HG02798 (cell line): ENCODE results near the gene PIGK.
A peak's percentile ranks its signal among the peaks of the same experiment; 100 is the strongest.
"Not testable (repeated sequence)": the region's sequence is repeated elsewhere in the genome, so short reads cannot be mapped to it uniquely, and the experiment has no call there.

Experiments
- ATAC-seq: cut with Tn5 transposase; IDR thresholded peaks from one replicate; pipeline ENCODE4 v1.9.1; 2021; ENCODE audit warnings: mild to moderate bottlenecking; ENCODE audit not compliant: unreplicated experiment, poor library complexity

PIGK gene

GRCh38 chr1:77219166-77219887 lies at the start of gene PIGK:
Gene PIGK (minus strand): TSS chr1:77219430. CDS start chr1:77219402, 28 bp downstream.
- ATAC-seq: peak; percentile 96

DNA sequence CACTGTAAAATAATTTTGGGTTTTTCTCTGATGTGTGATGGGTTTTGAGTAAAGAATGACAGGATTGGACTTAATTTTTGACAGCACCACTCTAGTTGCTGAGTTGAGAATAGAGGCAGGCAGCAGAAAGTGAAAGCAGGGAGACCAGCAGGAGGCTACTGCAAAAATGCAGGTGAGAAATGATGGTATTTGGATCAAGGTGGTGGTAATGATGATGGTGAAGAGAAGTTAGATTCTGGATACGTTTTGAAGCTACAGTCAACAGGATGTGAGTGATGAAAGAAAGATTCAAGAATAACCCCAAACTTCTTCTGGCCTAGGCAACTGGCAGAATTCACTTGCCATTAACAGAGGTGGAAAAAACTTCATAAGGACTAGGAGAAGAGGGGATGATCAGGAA lies 47.8 kb upstream of the PIGK start:
- ATAC-seq: no peak

GRCh38 chr1:77265180-77265579 lies 46.0 kb upstream of the PIGK start:
- ATAC-seq: no peak

GRCh38 chr1:77263708-77264107 lies 44.5 kb upstream of the PIGK start:
- ATAC-seq: no peak

GRCh38 chr1:77253211-77253610 lies 34.0 kb upstream of the PIGK start:
- ATAC-seq: no peak

GRCh38 chr1:77250126-77250525 lies 30.9 kb upstream of the PIGK start:
- no peak for ATAC-seq

- ATAC-seq: no peak
Observed at GRCh38 chr1:77245830-77246229, 26.6 kb upstream of the PIGK start.

DNA sequence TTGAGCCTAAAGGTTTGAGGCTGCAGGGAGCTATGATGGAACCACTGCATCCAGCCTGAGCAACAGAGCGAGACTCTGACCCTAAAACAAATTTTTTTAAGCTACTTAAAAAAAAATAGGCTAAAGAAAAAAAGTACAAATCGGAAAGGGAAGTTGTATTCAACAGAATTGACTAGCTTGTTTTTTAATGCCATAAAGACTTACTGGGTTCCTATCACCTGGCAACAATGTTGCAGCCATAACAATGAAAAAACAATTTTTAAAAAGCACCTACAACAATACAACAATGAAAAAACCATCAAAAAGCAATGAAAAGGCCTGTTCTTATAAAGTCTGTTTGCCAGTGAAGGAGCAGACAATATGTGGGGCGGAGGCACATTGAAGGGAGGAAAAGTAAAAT lies 20.1 kb upstream of the PIGK start:
- no peak for ATAC-seq

DNA sequence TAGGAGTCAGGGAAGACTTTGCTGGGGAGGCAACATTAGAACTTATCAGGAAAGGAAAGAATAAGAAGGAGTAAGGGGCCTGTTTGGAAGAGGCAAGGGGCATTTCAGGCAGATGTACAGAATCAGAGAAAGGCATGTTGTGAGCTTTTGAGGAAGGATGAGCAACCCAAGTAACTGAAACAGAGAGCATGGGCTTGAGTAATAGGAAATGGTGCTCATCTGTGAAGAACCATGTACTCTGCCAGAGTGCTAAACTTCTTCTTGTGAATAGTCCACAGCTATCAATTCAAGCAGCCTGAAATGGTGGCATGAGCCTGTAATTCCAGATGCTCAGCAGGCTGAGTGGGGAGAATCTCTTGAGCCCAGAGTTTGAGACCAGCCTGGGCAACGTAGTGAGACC lies 19.2 kb upstream of the PIGK start:
- ATAC-seq: no peak

- no peak for ATAC-seq
Observed at GRCh38 chr1:77234943-77235342, 15.7 kb upstream of the PIGK start.

DNA sequence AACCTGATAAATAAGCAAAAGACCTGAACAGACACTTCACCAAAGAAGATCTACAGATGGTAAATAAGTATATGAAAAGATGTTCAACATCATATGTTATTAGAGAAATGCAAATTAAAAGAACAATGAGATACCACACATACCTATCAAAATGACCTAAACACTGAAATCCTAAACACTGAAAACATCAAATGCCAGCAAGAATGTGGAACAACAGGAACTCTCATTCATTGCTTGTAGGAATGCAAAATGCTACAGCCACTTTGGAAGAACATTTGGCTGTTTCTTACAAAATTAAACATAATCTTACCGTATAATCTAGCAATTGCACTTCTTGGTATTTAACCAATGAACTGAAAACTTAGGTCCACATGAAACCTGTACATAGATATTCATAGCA lies 14.9 kb upstream of the PIGK start:
- no peak for ATAC-seq

DNA sequence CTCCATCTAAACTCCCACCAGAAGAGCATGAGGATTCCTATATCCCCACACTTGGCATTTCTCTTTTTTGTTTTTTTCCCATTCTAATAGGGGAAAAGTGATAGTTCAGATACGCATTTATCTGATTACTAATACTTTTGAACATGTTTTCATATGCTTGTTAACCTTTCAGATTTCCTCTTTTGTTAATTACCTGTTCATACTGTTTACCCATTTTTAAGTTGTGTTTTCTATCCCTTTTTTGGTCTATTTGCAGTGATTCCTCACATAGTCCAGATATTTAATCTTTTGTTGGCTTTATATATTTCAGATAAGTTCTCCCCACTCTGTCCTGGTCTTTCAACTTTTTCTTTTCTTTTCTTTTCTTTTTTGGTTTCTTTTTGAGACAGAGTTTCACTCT lies 13.6 kb upstream of the PIGK start:
- no peak for ATAC-seq

DNA sequence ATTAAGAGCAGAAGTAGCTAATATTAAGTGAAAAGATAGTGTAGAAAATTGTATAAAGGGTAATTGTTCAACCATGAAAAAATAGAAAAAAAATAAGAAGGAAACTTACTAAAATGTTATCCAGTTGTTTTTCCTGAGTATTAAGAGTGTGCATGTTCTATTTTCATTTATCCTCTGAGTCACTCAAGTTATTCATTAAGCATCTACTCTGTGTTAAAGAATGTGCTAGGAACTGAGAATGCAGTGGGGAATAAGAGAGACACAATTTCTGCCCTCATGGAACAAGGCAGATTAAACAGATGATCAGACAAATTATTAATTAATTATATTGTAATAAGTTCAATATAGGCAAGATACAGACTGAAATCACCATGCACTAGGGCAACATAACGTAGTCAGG lies 10.8 kb upstream of the PIGK start:
- ATAC-seq: no peak

GRCh38 chr1:77228836-77229235 lies 9.6 kb upstream of the PIGK start:
- no peak for ATAC-seq

DNA sequence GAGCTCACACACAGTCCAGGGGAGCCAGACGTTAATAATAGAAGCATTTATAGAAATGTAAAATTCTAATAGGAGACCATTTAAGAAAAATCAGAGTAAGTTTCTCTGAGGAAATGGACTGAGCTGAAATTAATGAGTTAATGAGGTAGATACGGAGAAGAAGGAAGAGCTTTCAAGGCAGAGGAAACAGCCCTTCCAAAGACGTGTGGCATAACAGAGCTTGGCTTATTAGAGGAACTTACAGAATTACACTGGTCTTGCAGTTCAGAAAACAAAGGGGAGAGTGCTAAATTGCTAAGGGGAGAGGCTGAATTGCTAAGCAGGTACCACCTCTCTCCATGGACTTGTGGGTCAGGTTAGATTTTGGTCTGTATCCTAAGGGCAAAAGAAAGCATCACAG lies 8.2 kb upstream of the PIGK start:
- no peak for ATAC-seq

DNA sequence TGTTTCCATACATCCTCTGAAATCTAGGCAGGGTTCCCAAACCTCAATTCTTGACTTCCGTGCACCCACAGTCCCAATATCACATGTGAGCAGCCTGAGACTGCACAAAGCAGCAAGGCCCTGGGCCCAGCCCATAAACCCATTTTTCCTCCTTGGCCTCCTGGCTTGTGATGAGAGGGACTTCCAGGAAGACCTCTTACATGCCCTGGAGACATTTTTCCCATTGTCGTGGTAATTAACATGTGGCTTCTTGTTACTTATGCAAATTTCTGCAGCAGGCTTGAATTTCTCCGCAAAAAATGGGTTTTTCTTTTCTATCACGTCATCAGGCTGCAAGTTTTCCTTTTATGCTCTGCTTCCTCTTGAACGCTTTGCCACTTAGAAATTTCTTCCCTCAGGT lies 3.3 kb upstream of the PIGK start:
- ATAC-seq: no peak

GRCh38 chr1:77220687-77221463 lies 1.6 kb upstream of the PIGK start:
- ATAC-seq: no peak

GRCh38 chr1:77218477-77219165 lies 609 bp downstream of the PIGK start:
- peak; percentile 37 for ATAC-seq

- ATAC-seq: not testable (repeated sequence)
Observed at GRCh38 chr1:77204043-77204442, 15.2 kb downstream of the PIGK start.

GRCh38 chr1:77202751-77203150 lies 16.5 kb downstream of the PIGK start:
- no peak for ATAC-seq

GRCh38 chr1:77200806-77201205 lies 18.4 kb downstream of the PIGK start:
- no peak for ATAC-seq
